Progenitor cell of endocrine pancreas (in vitro differentiated cells): ENCODE measurements around the gene ANKS3. TPM values are rescaled to one million over a fixed set of nuclear protein-coding genes. Genes with fewer than 3 reads are reported as not detected.

ENCODE experiments used
- DNase-seq: peaks from one replicate; pipeline ENCODE4 v3.0.0; 2021; ENCODE audit warnings: low spot score; ENCODE audit not compliant: unreplicated experiment
- H3K27ac Mint-ChIP-seq: 2 replicates; pipeline ENCODE4 v1.8.0; 2021; ENCODE audit warnings: mild to moderate bottlenecking, moderate library complexity, mixed read lengths
- H3K27me3 Mint-ChIP-seq: 2 replicates; pipeline ENCODE4 v1.8.0; 2021; ENCODE audit warnings: mixed read lengths
- H3K36me3 Mint-ChIP-seq: 2 replicates; pipeline ENCODE4 v1.8.0; 2022; ENCODE audit warnings: mixed read lengths; ENCODE audit not compliant: insufficient read depth
- H3K4me1 Mint-ChIP-seq: 2 replicates; pipeline ENCODE4 v1.8.0; 2021; ENCODE audit warnings: low read depth, mixed read lengths
- H3K4me3 Mint-ChIP-seq: 2 replicates; pipeline ENCODE4 v1.8.0; 2021; ENCODE audit warnings: low read depth, mild to moderate bottlenecking, moderate library complexity, mixed read lengths
- H3K9me3 Mint-ChIP-seq: 2 replicates; pipeline ENCODE4 v1.8.0; 2021; ENCODE audit warnings: low read depth, mixed read lengths
- CTCF ChIP-seq: fragments of 200-600 bp; sonication (generic); IDR thresholded peaks from one replicate; pipeline ENCODE4 v1.5.0; 2021; ENCODE audit warnings: antibody characterized with exemption, mild to moderate bottlenecking; ENCODE audit not compliant: unreplicated experiment
- total RNA-seq: library from RNA; stranded (reverse); gene quantifications from 2 replicates; pipeline ENCODE4 v1.2.1, GENCODE V29; 2021

The ANKS3 gene
- total RNA-seq, 1 donor from 2014 or later: 45.0 TPM

GRCh38 chr16:4687946-4688673, 46.0 kb downstream of the ANKS3 start:
- peaks cover 4% of the 10 kb centered on the region for H3K36me3 Mint-ChIP-seq
- no peak for TF ChIP-seq CTCF
- H3K27ac Mint-ChIP-seq: no peak overlapping the region
- no peak overlapping the region for H3K4me3 Mint-ChIP-seq
- H3K4me1 Mint-ChIP-seq: no peaks in the 10 kb centered on the region
- no peaks in the 10 kb centered on the region for H3K27me3 Mint-ChIP-seq
- H3K9me3 Mint-ChIP-seq: no peaks in the 10 kb centered on the region
- DNase-seq: no peak

- no peaks in the 10 kb centered on the region for H3K27me3 Mint-ChIP-seq
- H3K36me3 Mint-ChIP-seq: peaks cover 4% of the 10 kb centered on the region
- H3K4me1 Mint-ChIP-seq: no peaks in the 10 kb centered on the region
- TF ChIP-seq CTCF: no peak
- H3K9me3 Mint-ChIP-seq: no peaks in the 10 kb centered on the region
- no peak for DNase-seq
- no peak overlapping the region for H3K4me3 Mint-ChIP-seq
- no peak overlapping the region for H3K27ac Mint-ChIP-seq
These were observed 46.7 kb downstream of the ANKS3 start for GRCh38 chr16:4687416-4687815.

GRCh38 chr16:4686497-4687210, 47.4 kb downstream of the ANKS3 start:
- Mint-ChIP-seq H3K27ac (no peak overlapping the region), H3K4me1 (no peaks in the 10 kb centered on the region), H3K9me3 (no peaks in the 10 kb centered on the region), H3K27me3 (no peaks in the 10 kb centered on the region), H3K36me3 (peaks cover 5% of the 10 kb centered on the region), H3K4me3 (no peak overlapping the region)
- TF ChIP-seq CTCF: no peak
- DNase-seq: no peak

GRCh38 chr16:4685776-4686496, 48.1 kb downstream of the ANKS3 start:
- Mint-ChIP-seq H3K9me3 (no peaks in the 10 kb centered on the region), H3K4me1 (no peaks in the 10 kb centered on the region), H3K27ac (no peak overlapping the region), H3K4me3 (no peak overlapping the region), H3K36me3 (peaks cover 5% of the 10 kb centered on the region), H3K27me3 (no peaks in the 10 kb centered on the region)
- no peak for TF ChIP-seq CTCF
- DNase-seq: no peak

- H3K36me3 Mint-ChIP-seq: peaks cover 4% of the 10 kb centered on the region
- H3K27ac Mint-ChIP-seq: no peak overlapping the region
- no peaks in the 10 kb centered on the region for H3K27me3 Mint-ChIP-seq
- TF ChIP-seq CTCF: no peak
- no peaks in the 10 kb centered on the region for H3K9me3 Mint-ChIP-seq
- H3K4me1 Mint-ChIP-seq: no peaks in the 10 kb centered on the region
- H3K4me3 Mint-ChIP-seq: no peak overlapping the region
- DNase-seq: no peak
These were observed 48.8 kb downstream of the ANKS3 start for GRCh38 chr16:4685292-4685691.
